Measurements from ENCODE around the gene BCAR1. TPM values are rescaled to one million over a fixed set of nuclear protein-coding genes. Genes with fewer than 3 reads are reported as not detected.
"Not testable (repeated sequence)": the region's sequence is repeated elsewhere in the genome, so short reads cannot be mapped to it uniquely, and the experiment has no call there.

BCAR1 gene
- polyA plus RNA-seq, 3 donors from 2014 or later: not detected

- no peak for DNase-seq
- Mint-ChIP-seq H3K9me3 (no peaks in the 10 kb centered on the region), H3K36me3 (no peaks in the 10 kb centered on the region), H3K27me3 (ENCODE audit: low read depth in 3 of 3) (peaks cover 2 to 11% (median 5%) of the 10 kb centered on the region in 3 donors), H3K27ac (no peak overlapping the region), H3K4me1 (peaks cover 0 to 4% of the 10 kb centered on the region in 2 donors), H3K4me3 (no peak overlapping the region)
Observed at GRCh38 chr16:75246504-75247205, 4.8 kb downstream of the BCAR1 start.

GRCh38 chr16:75244844-75245758 is 6.3 kb downstream of the BCAR1 start:
- Mint-ChIP-seq H3K4me1 (no peaks in the 10 kb centered on the region), H3K27ac (peak overlapping the region in 1 of 6 donors; percentile 49), H3K9me3 (no peaks in the 10 kb centered on the region), H3K36me3 (no peaks in the 10 kb centered on the region), H3K27me3 (ENCODE audit: low read depth in 3 of 3) (peaks cover 2 to 11% (median 5%) of the 10 kb centered on the region in 3 donors), H3K4me3 (no peak overlapping the region)
- DNase-seq: no peak

- Mint-ChIP-seq H3K4me3 (no peak overlapping the region), H3K27ac (peak overlapping the region in 1 of 6 donors; percentile 49), H3K4me1 (no peaks in the 10 kb centered on the region), H3K9me3 (no peaks in the 10 kb centered on the region), H3K27me3 (ENCODE audit: low read depth in 3 of 3) (peaks cover 5 to 16% (median 5%) of the 10 kb centered on the region in 3 donors), H3K36me3 (no peaks in the 10 kb centered on the region)
- no peak for DNase-seq
Observed at GRCh38 chr16:75244225-75244809, 7.1 kb downstream of the BCAR1 start.

- H3K27me3 Mint-ChIP-seq (ENCODE audit: low read depth in 3 of 3): peaks cover 5 to 16% (median 5%) of the 10 kb centered on the region in 3 donors
- H3K9me3 Mint-ChIP-seq: no peaks in the 10 kb centered on the region
- no peak for DNase-seq
- H3K27ac Mint-ChIP-seq: no peak overlapping the region
- no peaks in the 10 kb centered on the region for H3K36me3 Mint-ChIP-seq
- H3K4me1 Mint-ChIP-seq: no peaks in the 10 kb centered on the region
- no peak overlapping the region for H3K4me3 Mint-ChIP-seq
Observed at GRCh38 chr16:75243667-75244224, 7.7 kb downstream of the BCAR1 start.

GRCh38 chr16:75242436-75243078 is 8.9 kb downstream of the BCAR1 start:
- not testable (repeated sequence) for H3K4me3 Mint-ChIP-seq, H3K36me3 Mint-ChIP-seq, H3K4me1 Mint-ChIP-seq, H3K27ac Mint-ChIP-seq, H3K9me3 Mint-ChIP-seq, DNase-seq
- H3K27me3 Mint-ChIP-seq (ENCODE audit: low read depth in 3 of 3): peaks cover 5 to 14% (median 5%) of the 10 kb centered on the region in 3 donors

GRCh38 chr16:75241955-75242354 is 9.5 kb downstream of the BCAR1 start:
- Mint-ChIP-seq H3K4me1 (no peaks in the 10 kb centered on the region), H3K27ac (no peak overlapping the region), H3K36me3 (no peaks in the 10 kb centered on the region), H3K4me3 (no peak overlapping the region), H3K27me3 (ENCODE audit: low read depth in 3 of 3) (peaks cover 4 to 13% (median 7%) of the 10 kb centered on the region in 3 donors), H3K9me3 (no peaks in the 10 kb centered on the region)
- no peak for DNase-seq

GRCh38 chr16:75241412-75241811 is 10.0 kb downstream of the BCAR1 start:
- Mint-ChIP-seq H3K27me3 (ENCODE audit: low read depth in 3 of 3) (peaks cover 3 to 13% (median 4%) of the 10 kb centered on the region in 3 donors), H3K4me1 (peaks cover under 1 to 2% of the 10 kb centered on the region in 2 donors), H3K36me3 (no peaks in the 10 kb centered on the region), H3K9me3 (no peaks in the 10 kb centered on the region), H3K4me3 (no peak overlapping the region), H3K27ac (no peak overlapping the region)
- DNase-seq: no peak

- H3K9me3 Mint-ChIP-seq, DNase-seq, H3K4me3 Mint-ChIP-seq, H3K4me1 Mint-ChIP-seq, H3K27ac Mint-ChIP-seq, H3K36me3 Mint-ChIP-seq: not testable (repeated sequence)
- peaks cover 3 to 18% (median 7%) of the 10 kb centered on the region in 3 donors for H3K27me3 Mint-ChIP-seq (ENCODE audit: low read depth in 3 of 3)
Observed at GRCh38 chr16:75240633-75241032, 10.8 kb downstream of the BCAR1 start.

GRCh38 chr16:75239542-75240122 is 11.8 kb downstream of the BCAR1 start:
- no peaks in the 10 kb centered on the region for H3K36me3 Mint-ChIP-seq
- peaks cover 3 to 16% (median 7%) of the 10 kb centered on the region in 3 donors for H3K27me3 Mint-ChIP-seq (ENCODE audit: low read depth in 3 of 3)

GRCh38 chr16:75238853-75239541 is 12.4 kb downstream of the BCAR1 start:
- no peaks in the 10 kb centered on the region for H3K36me3 Mint-ChIP-seq
- no peak overlapping the region for H3K27ac Mint-ChIP-seq
- no peaks in the 10 kb centered on the region for H3K9me3 Mint-ChIP-seq
- no peak for DNase-seq
- peaks cover 3 to 14% (median 7%) of the 10 kb centered on the region in 3 donors for H3K27me3 Mint-ChIP-seq (ENCODE audit: low read depth in 3 of 3)
- H3K4me3 Mint-ChIP-seq: no peak overlapping the region
- peaks cover 8 to 11% of the 10 kb centered on the region in 2 donors for H3K4me1 Mint-ChIP-seq

More at GRCh38 chr16:75239542-75240122, 11.8 kb downstream of the BCAR1 start:
- Mint-ChIP-seq H3K4me3 (no peak overlapping the region), H3K4me1 (peaks cover 8 to 9% of the 10 kb centered on the region in 2 donors), H3K9me3 (no peaks in the 10 kb centered on the region), H3K27ac (no peak overlapping the region)
- DNase-seq: no peak

- Mint-ChIP-seq H3K27me3 (ENCODE audit: low read depth in 3 of 3) (peaks cover 3 to 14% (median 7%) of the 10 kb centered on the region in 3 donors), H3K27ac (no peak overlapping the region), H3K36me3 (no peaks in the 10 kb centered on the region), H3K9me3 (no peaks in the 10 kb centered on the region), H3K4me3 (no peak overlapping the region), H3K4me1 (peaks cover 9 to 14% of the 10 kb centered on the region in 2 donors)
- DNase-seq: no peak
Observed at GRCh38 chr16:75238132-75238852, 13.1 kb downstream of the BCAR1 start.
